Measurements from ENCODE around the gene KMT2B. TPM values are rescaled to one million over a fixed set of nuclear protein-coding genes. Genes with fewer than 3 reads are reported as not detected.

KMT2B gene
- total and polyA plus RNA-seq, 4 donors = 6.4 to 43.3 (median 35.7) TPM

DNA sequence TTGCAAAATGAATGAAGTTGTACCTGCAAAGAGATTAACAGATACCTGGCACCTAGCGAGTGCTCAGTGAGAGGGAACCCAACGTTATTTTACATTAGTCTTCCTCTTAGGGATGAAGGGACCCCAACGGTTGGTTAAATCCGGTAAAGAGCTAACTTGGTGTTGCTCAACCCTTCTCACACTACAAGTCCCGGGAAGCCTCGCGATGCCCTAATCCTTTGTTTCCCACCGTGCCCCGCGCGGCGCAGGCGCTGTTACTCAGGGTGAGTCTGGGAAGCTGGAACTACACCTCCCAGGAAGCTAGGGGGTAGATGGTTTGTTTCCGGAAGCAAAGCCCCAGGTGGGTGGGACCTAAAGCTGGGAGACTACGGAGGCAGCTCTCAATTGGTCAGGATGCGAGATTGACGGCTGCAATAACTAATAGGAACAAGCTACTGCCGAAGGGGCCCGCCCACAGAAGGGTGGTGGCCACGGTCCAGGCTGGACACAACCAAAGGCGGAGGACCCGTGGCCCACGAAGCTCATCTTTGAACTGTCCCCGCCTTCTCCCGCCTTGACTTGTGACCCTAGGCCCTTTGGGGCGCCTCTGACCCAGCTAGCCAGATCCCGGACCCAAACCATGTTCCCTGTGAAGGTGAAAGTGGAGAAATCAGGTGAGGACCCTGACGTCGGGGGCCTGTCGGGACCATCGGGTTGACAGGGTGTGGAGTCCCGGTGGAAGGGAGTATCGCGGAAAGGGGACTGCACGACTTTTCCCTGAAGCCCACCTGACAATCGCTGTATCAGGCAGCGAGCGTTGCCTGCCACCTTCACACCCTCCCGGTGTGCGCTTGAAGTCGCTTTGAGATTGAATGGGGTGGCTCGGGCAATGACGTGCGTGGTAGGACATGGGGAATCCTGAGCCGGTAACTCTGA, 30.6 kb downstream of the KMT2B start, which contains the start of gene LIN37:
TSS of gene LIN37 (plus strand) at position 471 of the 915 bp plus-strand sequence. CDS start at position 620, 149 bp downstream.
- DNase-seq (peak; percentile 99), ATAC-seq (ENCODE audit: low FRiP score) (peak; percentile 92)
- intact Hi-C loops (cut with DNase I) = loop anchor here in 1 of 2 donors (5.0 to 10.0 kb wide), 2 partner anchors 184 to 396 kb away; partner anchors contain the start of gene CAPNS1
- H3K9me3 ChIP-seq (ENCODE audit: control insufficient read depth, low read length) = no peaks in the 10 kb centered on the region
- WGBS, 2 donors = 0 to 1% methylated on average over 45 of the region's 45 CpGs
- no peaks in the 10 kb centered on the region for H3K4me1 ChIP-seq (ENCODE audit: control insufficient read depth in 1 of 2, insufficient read depth in 2 of 2, low read length in 2 of 2)
- H3K27ac ChIP-seq (ENCODE audit: low read depth in 1 of 2, low read length in 2 of 2) = peak within 1 kb of the TSS in 1 of 2 donors; percentile 55
- H3K27me3 ChIP-seq (ENCODE audit: control insufficient read depth in 1 of 2, insufficient read depth in 2 of 2, low read length in 1 of 2) = no peaks in the 10 kb centered on the region
- H3K36me3 ChIP-seq (ENCODE audit: control insufficient read depth in 1 of 2, insufficient read depth in 2 of 2, low read length in 1 of 2) = peaks cover 0 to 3% of the 10 kb centered on the region in 2 donors
- peak within 1 kb of the TSS; percentile 55 to 88 for H3K4me3 ChIP-seq (ENCODE audit: low read length in 2 of 2)

DNA sequence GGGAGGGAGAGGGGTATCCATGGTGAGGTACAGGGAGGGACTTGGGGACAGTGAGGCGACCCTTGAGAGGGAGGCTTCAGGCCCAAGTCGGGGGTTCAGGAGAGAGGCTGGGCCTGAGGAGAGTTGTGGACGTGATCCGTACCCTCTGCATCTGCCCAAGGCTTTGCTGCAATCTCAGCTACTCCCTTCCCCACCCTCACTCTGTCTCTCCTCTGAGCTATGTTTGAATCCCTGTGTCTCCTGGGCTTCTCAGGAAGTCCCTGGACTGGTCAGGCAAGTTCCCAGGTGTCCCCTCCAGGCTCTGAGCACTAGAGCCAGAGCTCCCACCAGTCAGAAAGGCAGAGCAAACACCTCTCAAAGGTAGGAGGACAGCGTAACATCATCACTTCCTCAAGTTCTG, 32.4 kb downstream of the KMT2B start:
- no peaks in the 10 kb centered on the region for H3K4me1 ChIP-seq (ENCODE audit: control insufficient read depth in 1 of 2, insufficient read depth in 2 of 2, low read length in 2 of 2)

DNA sequence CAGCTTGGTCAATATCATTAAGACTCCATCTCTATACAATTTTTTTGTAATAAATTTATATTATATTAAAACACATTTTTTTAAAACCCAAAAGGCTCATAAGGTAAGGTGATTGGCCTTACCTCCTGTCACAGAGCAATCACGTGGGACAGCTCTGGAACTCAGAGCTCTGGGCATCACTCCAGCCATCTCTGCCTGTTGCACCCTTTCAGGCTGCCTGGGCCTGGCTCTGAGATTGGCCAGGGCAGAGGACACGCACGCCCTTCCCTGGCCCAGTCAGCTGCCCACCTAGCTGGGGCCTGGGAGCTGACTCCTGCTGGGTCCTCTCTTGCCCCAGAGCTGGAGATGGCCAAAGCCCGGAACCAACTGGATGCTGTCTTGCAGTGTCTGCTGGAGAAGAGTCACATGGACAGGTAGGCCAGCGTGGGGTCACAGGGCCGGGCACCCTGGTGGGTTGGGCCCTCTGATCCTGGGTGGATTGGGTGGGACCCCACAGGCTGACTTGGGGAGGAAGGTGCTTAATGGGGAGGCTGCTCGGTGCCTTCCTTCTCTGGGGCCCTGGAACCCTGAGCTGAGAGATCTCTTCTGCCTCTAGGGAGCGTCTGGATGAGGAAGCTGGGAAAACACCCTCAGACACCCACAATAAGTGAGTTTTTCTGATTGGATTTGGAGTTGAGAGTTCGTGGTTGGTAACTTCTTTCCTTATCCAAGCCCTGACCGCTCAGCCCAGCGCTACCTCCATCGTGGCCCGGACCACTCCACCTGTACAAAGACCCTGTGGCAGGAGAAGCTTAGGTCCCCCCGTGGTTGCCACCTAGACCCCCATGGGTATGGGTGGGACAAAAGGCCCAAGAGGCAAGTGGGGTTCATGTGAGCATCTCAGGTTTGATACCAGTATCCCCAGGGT, 34.3 kb downstream of the KMT2B start:
- WGBS, 2 donors = 81 to 82% methylated on average over 14 of the region's 14 CpGs
- no peaks in the 10 kb centered on the region for H3K27me3 ChIP-seq (ENCODE audit: control insufficient read depth in 1 of 2, insufficient read depth in 2 of 2, low read length in 1 of 2)
- intact Hi-C loops (cut with DNase I) = no loop called here
- ATAC-seq (ENCODE audit: low FRiP score) (no peak), DNase-seq (no peak)
- no peaks in the 10 kb centered on the region for H3K4me1 ChIP-seq (ENCODE audit: control insufficient read depth in 1 of 2, insufficient read depth in 2 of 2, low read length in 2 of 2)
- peaks cover 0 to 3% of the 10 kb centered on the region in 2 donors for H3K36me3 ChIP-seq (ENCODE audit: control insufficient read depth in 1 of 2, insufficient read depth in 2 of 2, low read length in 1 of 2)
- no peaks in the 10 kb centered on the region for H3K9me3 ChIP-seq (ENCODE audit: control insufficient read depth, low read length)
- no peak overlapping the region for H3K27ac ChIP-seq (ENCODE audit: low read depth in 1 of 2, low read length in 2 of 2)
- H3K4me3 ChIP-seq (ENCODE audit: low read length in 2 of 2) = no peak overlapping the region

More for the DNA sequence above, 32.4 kb downstream of the KMT2B start:
- H3K9me3 ChIP-seq (ENCODE audit: control insufficient read depth, low read length) = no peaks in the 10 kb centered on the region
- no peak overlapping the region for H3K4me3 ChIP-seq (ENCODE audit: low read length in 2 of 2)
- DNase-seq (no peak), ATAC-seq (ENCODE audit: low FRiP score) (no peak)
- intact Hi-C loops (cut with DNase I) = no loop called here
- H3K27ac ChIP-seq (ENCODE audit: low read depth in 1 of 2, low read length in 2 of 2) = no peak overlapping the region
- peaks cover 0 to 3% of the 10 kb centered on the region in 2 donors for H3K36me3 ChIP-seq (ENCODE audit: control insufficient read depth in 1 of 2, insufficient read depth in 2 of 2, low read length in 1 of 2)
- no peaks in the 10 kb centered on the region for H3K27me3 ChIP-seq (ENCODE audit: control insufficient read depth in 1 of 2, insufficient read depth in 2 of 2, low read length in 1 of 2)
- WGBS, 2 donors = 80 to 93% methylated on average over 3 to 5 of the region's 5 CpGs

DNA sequence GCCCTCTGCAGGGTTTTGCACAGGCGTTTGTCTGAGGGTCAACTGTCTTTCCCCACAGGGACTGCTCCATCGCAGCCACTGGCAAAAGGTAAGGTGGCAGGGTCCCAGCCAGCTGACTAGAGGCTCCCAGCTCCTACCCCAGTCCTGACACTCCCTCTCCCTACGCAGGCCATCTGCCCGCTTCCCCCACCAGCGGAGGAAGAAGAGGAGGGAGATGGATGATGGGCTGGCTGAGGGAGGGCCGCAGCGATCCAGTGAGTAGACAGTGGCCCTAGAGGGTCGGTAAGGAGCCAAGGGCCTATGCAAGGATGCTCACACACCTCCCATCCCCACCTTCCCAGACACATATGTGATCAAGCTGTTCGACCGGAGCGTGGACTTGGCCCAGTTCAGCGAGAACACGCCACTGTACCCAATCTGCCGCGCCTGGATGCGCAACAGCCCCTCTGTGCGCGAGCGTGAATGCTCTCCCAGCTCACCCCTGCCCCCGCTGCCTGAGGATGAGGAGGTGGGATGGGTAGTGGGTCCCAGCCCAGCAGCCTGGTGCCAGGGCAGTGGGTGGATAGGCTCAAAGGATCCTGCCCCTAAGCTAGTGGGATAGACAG, 35.0 kb downstream of the KMT2B start:
- ATAC-seq (ENCODE audit: low FRiP score) (no peak), DNase-seq (peak in 1 of 2 donors; percentile 76)
- H3K4me3 ChIP-seq (ENCODE audit: low read length in 2 of 2) = no peak overlapping the region
- peaks cover 0 to 3% of the 10 kb centered on the region in 2 donors for H3K36me3 ChIP-seq (ENCODE audit: control insufficient read depth in 1 of 2, insufficient read depth in 2 of 2, low read length in 1 of 2)
- intact Hi-C loops (cut with DNase I) = no loop called here
- no peak overlapping the region for H3K27ac ChIP-seq (ENCODE audit: low read depth in 1 of 2, low read length in 2 of 2)
- no peaks in the 10 kb centered on the region for H3K4me1 ChIP-seq (ENCODE audit: control insufficient read depth in 1 of 2, insufficient read depth in 2 of 2, low read length in 2 of 2)
- H3K27me3 ChIP-seq (ENCODE audit: control insufficient read depth in 1 of 2, insufficient read depth in 2 of 2, low read length in 1 of 2) = no peaks in the 10 kb centered on the region
- WGBS, 2 donors = 93 to 94% methylated on average over 19 to 20 of the region's 20 CpGs
- H3K9me3 ChIP-seq (ENCODE audit: control insufficient read depth, low read length) = no peaks in the 10 kb centered on the region

DNA sequence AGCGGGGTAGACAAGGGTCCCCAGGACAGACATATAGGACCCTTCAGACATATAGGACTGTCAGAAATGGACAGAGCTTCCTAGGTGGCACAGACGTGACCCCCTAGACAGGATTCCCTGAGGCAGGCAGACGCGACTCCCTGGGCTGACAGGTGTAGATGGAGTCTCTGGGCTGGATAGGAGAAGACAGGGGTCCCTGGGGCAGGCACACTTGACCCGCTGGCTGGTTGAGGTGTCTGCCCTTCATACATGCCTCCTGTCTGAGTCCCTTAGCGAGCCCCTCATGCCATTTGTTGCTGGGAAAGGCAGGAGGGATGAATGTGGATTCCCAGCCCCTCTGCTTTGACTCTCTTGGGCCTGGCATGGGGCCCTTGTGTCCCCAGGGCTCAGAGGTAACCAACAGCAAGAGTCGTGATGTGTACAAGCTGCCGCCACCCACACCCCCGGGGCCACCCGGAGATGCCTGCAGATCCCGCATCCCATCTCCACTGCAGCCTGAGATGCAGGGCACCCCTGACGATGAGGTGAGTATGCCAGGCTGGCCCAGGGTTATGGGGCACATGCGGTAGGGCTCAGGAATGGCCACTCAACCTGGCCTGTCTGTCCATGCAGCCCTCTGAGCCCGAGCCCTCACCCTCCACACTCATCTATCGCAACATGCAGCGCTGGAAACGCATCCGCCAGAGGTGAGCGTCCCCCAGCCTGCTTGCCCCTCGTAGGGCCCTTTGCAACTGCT, 36.0 kb downstream of the KMT2B start:
- H3K9me3 ChIP-seq (ENCODE audit: control insufficient read depth, low read length) = no peaks in the 10 kb centered on the region
- DNase-seq = peak in 1 of 2 donors; percentile 74
- H3K36me3 ChIP-seq (ENCODE audit: control insufficient read depth in 1 of 2, insufficient read depth in 2 of 2, low read length in 1 of 2) = peaks cover 0 to 3% of the 10 kb centered on the region in 2 donors
- intact Hi-C loops (cut with DNase I) = no loop called here
- no peaks in the 10 kb centered on the region for H3K27me3 ChIP-seq (ENCODE audit: control insufficient read depth in 1 of 2, insufficient read depth in 2 of 2, low read length in 1 of 2)
- peak overlapping the region in 1 of 2 donors; percentile 4 for H3K27ac ChIP-seq (ENCODE audit: low read depth in 1 of 2, low read length in 2 of 2)
- WGBS, 2 donors = 82 to 91% methylated on average over 20 of the region's 20 CpGs
- no peak for ATAC-seq (ENCODE audit: low FRiP score)
- no peak overlapping the region for H3K4me3 ChIP-seq (ENCODE audit: low read length in 2 of 2)
- H3K4me1 ChIP-seq (ENCODE audit: control insufficient read depth in 1 of 2, insufficient read depth in 2 of 2, low read length in 2 of 2) = no peaks in the 10 kb centered on the region

DNA sequence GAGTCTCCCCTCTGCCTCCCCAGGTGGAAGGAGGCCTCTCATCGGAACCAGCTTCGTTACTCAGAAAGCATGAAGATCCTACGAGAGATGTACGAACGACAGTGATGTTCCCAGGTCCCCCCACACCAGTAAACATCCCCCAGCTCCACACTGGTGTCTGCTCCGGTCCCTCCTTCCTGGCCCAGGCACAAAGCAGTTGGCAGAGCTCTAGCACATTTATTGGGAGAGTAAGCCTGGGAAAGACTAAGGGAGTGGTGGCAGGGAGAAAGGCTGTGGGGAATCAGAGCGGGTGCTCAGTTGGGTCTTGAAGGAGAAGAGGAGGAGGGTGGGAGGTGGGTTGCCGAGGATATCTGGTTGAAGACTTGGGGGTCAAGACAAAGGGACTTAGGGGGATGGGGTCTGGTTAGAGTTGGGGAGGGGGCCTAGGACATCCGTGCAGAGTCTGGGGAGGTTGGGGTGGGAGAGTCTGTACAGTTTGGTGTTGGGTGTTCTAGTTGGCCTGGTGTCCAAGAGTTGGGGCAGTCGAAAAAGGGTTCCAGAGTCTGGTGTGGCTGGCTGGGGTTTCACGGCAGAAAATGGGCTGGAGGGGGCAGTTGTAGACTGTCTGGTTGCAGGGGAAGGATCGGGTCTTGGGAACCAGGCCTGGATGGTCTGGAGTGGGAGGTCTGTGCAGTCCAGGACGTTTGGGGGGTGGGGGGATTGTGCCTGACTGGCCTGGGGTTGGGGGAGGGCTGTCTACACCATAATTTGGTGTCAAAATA, 36.7 kb downstream of the KMT2B start:
- ATAC-seq (ENCODE audit: low FRiP score) = no peak
- Histone ChIP-seq H3K27me3 (ENCODE audit: control insufficient read depth in 1 of 2, insufficient read depth in 2 of 2, low read length in 1 of 2) (no peaks in the 10 kb centered on the region), H3K4me1 (ENCODE audit: control insufficient read depth in 1 of 2, insufficient read depth in 2 of 2, low read length in 2 of 2) (no peaks in the 10 kb centered on the region), H3K9me3 (ENCODE audit: control insufficient read depth, low read length) (no peaks in the 10 kb centered on the region), H3K27ac (ENCODE audit: low read depth in 1 of 2, low read length in 2 of 2) (peak overlapping the region in 1 of 2 donors; percentile 83), H3K4me3 (ENCODE audit: low read length in 2 of 2) (no peak overlapping the region), H3K36me3 (ENCODE audit: control insufficient read depth in 1 of 2, insufficient read depth in 2 of 2, low read length in 1 of 2) (peaks cover 0 to 3% of the 10 kb centered on the region in 2 donors)
- 76 to 77% methylated on average over 13 of the region's 13 CpGs for WGBS, 2 donors
- intact Hi-C loops (cut with DNase I) = no loop called here
- DNase-seq = peak; percentile 47 to 70

DNA sequence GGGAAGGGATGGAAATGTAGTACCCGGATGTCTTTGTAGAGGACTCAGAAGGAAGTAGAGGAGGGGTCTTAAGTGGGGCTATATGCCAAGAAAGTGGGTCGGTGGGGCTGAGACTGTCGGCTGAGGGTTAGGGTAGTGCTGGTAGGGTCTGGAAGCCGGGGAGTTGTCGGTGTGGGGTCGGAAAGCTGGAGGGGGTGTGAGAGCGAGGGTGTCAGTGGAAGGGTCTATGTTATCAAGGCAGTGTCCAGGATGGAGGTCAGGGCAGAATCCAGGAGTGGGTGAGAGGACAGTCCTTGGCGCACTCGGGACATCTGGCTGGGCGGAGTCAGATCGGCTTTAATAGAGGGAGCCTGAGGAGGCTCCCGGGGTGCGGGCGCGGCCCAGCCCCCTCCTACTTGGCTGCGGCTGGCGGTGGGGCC, 37.3 kb downstream of the KMT2B start:
- H3K27ac ChIP-seq (ENCODE audit: low read depth in 1 of 2, low read length in 2 of 2) = peak overlapping the region in 1 of 2 donors; percentile 83

More for the DNA sequence above, 37.3 kb downstream of the KMT2B start:
- intact Hi-C loops (cut with DNase I) = no loop called here
- DNase-seq (no peak), ATAC-seq (ENCODE audit: low FRiP score) (no peak)
- Histone ChIP-seq H3K27me3 (ENCODE audit: control insufficient read depth in 1 of 2, insufficient read depth in 2 of 2, low read length in 1 of 2) (no peaks in the 10 kb centered on the region), H3K4me3 (ENCODE audit: low read length in 2 of 2) (no peak overlapping the region), H3K9me3 (ENCODE audit: control insufficient read depth, low read length) (no peaks in the 10 kb centered on the region), H3K4me1 (ENCODE audit: control insufficient read depth in 1 of 2, insufficient read depth in 2 of 2, low read length in 2 of 2) (no peaks in the 10 kb centered on the region), H3K36me3 (ENCODE audit: control insufficient read depth in 1 of 2, insufficient read depth in 2 of 2, low read length in 1 of 2) (peaks cover 0 to 3% of the 10 kb centered on the region in 2 donors)
- 29 to 31% methylated on average over 17 of the region's 17 CpGs for WGBS, 2 donors
